ENCODE measurements around the gene C8A. TPM values are rescaled to one million over a fixed set of nuclear protein-coding genes. Genes with fewer than 3 reads are reported as not detected.

The C8A gene
- total and polyA plus RNA-seq, 2 of the 8 experiments (the other 6 are each of a cell fraction or from before 2014, with no cell fraction given): not detected

DNA sequence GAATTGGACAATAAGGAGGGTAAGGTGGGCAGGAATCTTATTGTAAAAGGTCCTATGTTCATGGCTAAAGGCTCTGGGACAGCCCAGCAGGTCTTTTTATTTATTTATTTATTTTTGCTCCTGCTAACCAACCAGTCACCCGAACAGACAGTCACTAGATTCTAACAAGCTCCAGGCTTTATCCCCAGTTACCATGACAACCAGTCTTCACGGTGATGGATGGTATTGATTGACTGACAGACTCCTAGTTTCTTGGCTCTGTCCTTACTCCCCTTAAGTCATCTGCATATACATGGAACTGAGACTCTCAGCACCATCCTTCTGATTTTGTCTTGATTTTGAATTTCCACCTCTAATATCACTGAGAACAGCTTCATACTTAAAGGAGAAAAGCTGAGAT, 44.3 kb downstream of the C8A start (continued):
- no peak for TF ChIP-seq MAFK (IDR thresholded peaks at IDR 0.05; ENCODE audit: low read depth, low read length)
- TF ChIP-seq POU5F1 (IDR thresholded peaks at IDR 0.05; ENCODE audit: low read depth, low read length): no peak
- no peak for TF ChIP-seq KDM1A (IDR thresholded peaks at IDR 0.05; ENCODE audit: borderline replicate concordance, low read length)
- no peak for TF ChIP-seq HDAC2 (IDR thresholded peaks at IDR 0.05; ENCODE audit: borderline replicate concordance in 1 of 2, low read depth in 2 of 2, low read length in 2 of 2)
- no peak for TF ChIP-seq BCL11A (IDR thresholded peaks at IDR 0.05; ENCODE audit: low read depth in 2 of 2, low read length in 2 of 2)

Data from H1 (cell line).